Caco-2 (cell line): ENCODE measurements around the gene SARDH. TPM values are rescaled to one million over a fixed set of nuclear protein-coding genes. Genes with fewer than 3 reads are reported as not detected.

ENCODE experiments used
- BruUV-seq: library from RNA; stranded (reverse); fragments of 400-500 nt; replicated peaks from 2 replicates; lab custom pipeline; 2021; lab: Mats Ljungman, UMichigan
- CTCF ChIA-PET: fragments of 300-600 bp; sonication (Branson Sonifier 250); formaldehyde crosslinking; loops from one replicate; lab custom pipeline; 2022; ENCODE audit warnings: antibody characterized with exemption; lab: Charles Lee
- POLR2A ChIA-PET: fragments of 300-600 bp; sonication (Branson Sonifier 250); formaldehyde crosslinking; loops from one replicate; lab custom pipeline; 2022; ENCODE audit warnings: antibody characterized with exemption; lab: Charles Lee
- DNase-seq, 2 experiments: peaks; one replicate each; pipeline versions ENCODE4 v3.0.0 to v3.0.0-alpha.2; 2020 to 2022
- H3K27me3 ChIP-seq: replicated peaks from 2 replicates; pipeline ENCODE4 v1.6.0; 2011; ENCODE audit warnings: low read length; ENCODE audit not compliant: control insufficient read depth, insufficient read depth
- H3K36me3 ChIP-seq: 2 replicates; pipeline ENCODE4 v1.5.1; 2011; ENCODE audit warnings: low read length; ENCODE audit not compliant: control insufficient read depth, insufficient read depth
- H3K4me1 ChIP-seq: fragments of 250-450 bp; sonication (Bioruptor Pico); 2 replicates; pipeline ENCODE4 v1.5.1; 2020; ENCODE audit warnings: mild to moderate bottlenecking
- H3K4me3 ChIP-seq: 2 replicates; pipeline ENCODE4 v1.5.1; 2011; ENCODE audit warnings: low read depth, mild to moderate bottlenecking, control low read depth, low read length
- H3K9me3 ChIP-seq: fragments of 250-450 bp; sonication (Bioruptor Pico); 2 replicates; pipeline ENCODE4 v1.5.1; 2020; ENCODE audit warnings: mild to moderate bottlenecking, moderate library complexity
- H3K27ac Mint-ChIP-seq: one replicate; pipeline ENCODE4 v1.8.0; 2022; ENCODE audit warnings: mixed read lengths; ENCODE audit not compliant: unreplicated experiment
- H3K27me3 Mint-ChIP-seq: one replicate; pipeline ENCODE4 v1.8.0; 2022; ENCODE audit warnings: mixed read lengths; ENCODE audit not compliant: insufficient read depth, unreplicated experiment
- H3K36me3 Mint-ChIP-seq: one replicate; pipeline ENCODE4 v1.8.0; 2022; ENCODE audit warnings: mild to moderate bottlenecking, mixed read lengths; ENCODE audit not compliant: insufficient read depth, unreplicated experiment
- H3K4me1 Mint-ChIP-seq: one replicate; pipeline ENCODE4 v1.8.0; 2022; ENCODE audit warnings: low read depth, mixed read lengths; ENCODE audit not compliant: unreplicated experiment
- H3K4me3 Mint-ChIP-seq: one replicate; pipeline ENCODE4 v1.8.0; 2022; ENCODE audit warnings: mild to moderate bottlenecking, moderate library complexity, mixed read lengths; ENCODE audit not compliant: unreplicated experiment
- H3K9me3 Mint-ChIP-seq: one replicate; pipeline ENCODE4 v1.8.0; 2022; ENCODE audit warnings: mixed read lengths; ENCODE audit not compliant: unreplicated experiment
- intact Hi-C: fragments of 100-400 bp; cut with micrococcal nuclease; formaldehyde crosslinking; loops from one replicate; pipeline ENCODE4 v1.10.0; 2022; ENCODE audit not compliant: unreplicated experiment
- total RNA-seq: library from RNA; stranded (reverse); gene quantifications from 2 replicates; pipeline ENCODE4 v1.2.3, GENCODE V29; 2022
- TF ChIP-seq, protein P1 (sequence below), 2 experiments: fragments of 200-600 bp in 1 of 2; IDR thresholded peaks; 1 replicate in 1 of 2; 2 replicates in 1 of 2; pipeline versions ENCODE4 v1.5.1 to v1.8.0; 2011 to 2022; ENCODE audit warnings: antibody characterized with exemption in 1 of 2, control low read depth in 1 of 2, inconsistent platforms in 1 of 2, low read depth in 1 of 2, low read length in 1 of 2, mild to moderate bottlenecking in 1 of 2, moderate library complexity in 1 of 2; ENCODE audit not compliant: insufficient read depth in 1 of 2, severe bottlenecking in 1 of 2, unreplicated experiment in 1 of 2

The SARDH gene
- total RNA-seq, 1 experiment from 2014 or later, result 0.36 TPM

DNA sequence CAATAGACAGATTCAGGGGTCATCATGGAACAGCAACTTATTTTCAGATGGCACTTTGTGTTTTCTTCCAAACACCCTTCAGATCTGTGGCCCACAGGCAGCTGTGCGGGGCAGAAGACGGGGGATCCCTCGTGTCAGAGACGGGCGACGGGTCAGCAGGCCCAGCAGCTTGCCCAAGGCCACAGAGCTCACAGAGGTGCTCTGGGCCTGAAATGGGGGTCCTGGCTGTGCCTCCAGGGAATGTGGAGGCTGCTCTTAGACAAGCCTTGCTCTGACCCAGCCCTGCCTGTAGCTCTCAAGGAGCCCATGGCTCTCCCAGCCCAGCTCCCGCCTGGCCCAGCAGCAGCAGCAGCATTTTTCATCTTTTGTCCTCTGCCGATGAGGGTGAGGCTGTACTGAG lies 40.9 kb upstream of the SARDH start:
- no TSS peak for BruUV-seq
- peaks cover 22% of the 10 kb centered on the region for H3K36me3 ChIP-seq
- ChIA-PET POLR2A (no interaction called here), CTCF (interaction anchor here (0.6 kb wide), 1 partner anchor 366 kb away, joined by 3 read pairs; no protein-coding TSS in a partner anchor)
- no peak overlapping the region for H3K4me3 ChIP-seq
- H3K36me3 Mint-ChIP-seq, result peaks cover 57% of the 10 kb centered on the region
- H3K27me3 Mint-ChIP-seq, result no peaks in the 10 kb centered on the region
- no peaks in the 10 kb centered on the region for H3K9me3 Mint-ChIP-seq
- H3K4me1 ChIP-seq, result peaks cover 9% of the 10 kb centered on the region
- no peak for DNase-seq
- H3K4me1 Mint-ChIP-seq, result no peaks in the 10 kb centered on the region
- H3K9me3 ChIP-seq, result peaks cover 3% of the 10 kb centered on the region; the same call in 1 of the 2 replicates
- TF ChIP-seq, protein P1, sequence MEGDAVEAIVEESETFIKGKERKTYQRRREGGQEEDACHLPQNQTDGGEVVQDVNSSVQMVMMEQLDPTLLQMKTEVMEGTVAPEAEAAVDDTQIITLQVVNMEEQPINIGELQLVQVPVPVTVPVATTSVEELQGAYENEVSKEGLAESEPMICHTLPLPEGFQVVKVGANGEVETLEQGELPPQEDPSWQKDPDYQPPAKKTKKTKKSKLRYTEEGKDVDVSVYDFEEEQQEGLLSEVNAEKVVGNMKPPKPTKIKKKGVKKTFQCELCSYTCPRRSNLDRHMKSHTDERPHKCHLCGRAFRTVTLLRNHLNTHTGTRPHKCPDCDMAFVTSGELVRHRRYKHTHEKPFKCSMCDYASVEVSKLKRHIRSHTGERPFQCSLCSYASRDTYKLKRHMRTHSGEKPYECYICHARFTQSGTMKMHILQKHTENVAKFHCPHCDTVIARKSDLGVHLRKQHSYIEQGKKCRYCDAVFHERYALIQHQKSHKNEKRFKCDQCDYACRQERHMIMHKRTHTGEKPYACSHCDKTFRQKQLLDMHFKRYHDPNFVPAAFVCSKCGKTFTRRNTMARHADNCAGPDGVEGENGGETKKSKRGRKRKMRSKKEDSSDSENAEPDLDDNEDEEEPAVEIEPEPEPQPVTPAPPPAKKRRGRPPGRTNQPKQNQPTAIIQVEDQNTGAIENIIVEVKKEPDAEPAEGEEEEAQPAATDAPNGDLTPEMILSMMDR (IDR thresholded peaks at IDR 0.05; ENCODE audit: insufficient read depth in 1 of 2, low read depth in 1 of 2, low read length in 1 of 2, severe bottlenecking in 1 of 2, unreplicated experiment in 1 of 2), result no peak
- H3K4me3 Mint-ChIP-seq, result no peak overlapping the region
- intact Hi-C loops, result no loop called here
- no peaks in the 10 kb centered on the region for H3K27me3 ChIP-seq
- no peak overlapping the region for H3K27ac Mint-ChIP-seq

DNA sequence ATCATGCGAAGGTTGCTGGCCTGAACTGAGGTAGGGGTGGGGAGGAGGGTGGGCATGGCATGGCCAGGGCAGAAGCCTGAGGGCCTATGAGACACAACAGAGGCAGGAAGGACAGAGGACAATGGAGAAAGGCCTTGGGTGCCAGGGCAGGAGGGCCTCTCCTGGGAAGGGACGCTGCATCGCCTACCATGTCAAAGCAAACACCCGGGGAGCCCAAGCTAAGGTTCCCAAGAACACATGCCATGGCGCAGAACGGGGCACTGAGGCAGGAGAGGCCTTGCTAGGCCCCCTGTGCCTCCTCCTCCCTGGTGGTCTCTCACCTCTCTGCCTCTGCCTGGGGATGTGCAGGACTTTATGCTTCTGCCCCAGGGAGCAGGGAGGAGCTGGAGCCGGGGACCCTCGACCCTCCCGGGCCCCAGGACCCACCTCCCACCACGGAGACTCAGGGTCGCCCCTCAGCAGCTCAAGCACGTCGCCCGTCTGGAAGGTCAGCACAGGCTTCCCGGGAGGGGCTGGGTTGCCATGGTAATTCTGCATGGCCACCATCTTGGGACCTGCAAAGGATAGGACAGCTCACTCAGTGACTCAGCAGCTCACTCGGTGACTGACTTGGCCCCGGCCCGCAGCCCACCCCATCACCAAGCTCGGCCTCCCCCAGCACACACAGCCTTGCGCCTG lies 40.3 kb upstream of the SARDH start:
- no peaks in the 10 kb centered on the region for H3K4me1 Mint-ChIP-seq
- H3K36me3 Mint-ChIP-seq, result peaks cover 56% of the 10 kb centered on the region
- H3K4me1 ChIP-seq, result peaks cover 9% of the 10 kb centered on the region
- H3K4me3 ChIP-seq, result no peak overlapping the region
- H3K27ac Mint-ChIP-seq, result no peak overlapping the region
- no peak overlapping the region for H3K4me3 Mint-ChIP-seq
- peaks cover 24% of the 10 kb centered on the region for H3K36me3 ChIP-seq
- H3K27me3 ChIP-seq, result no peaks in the 10 kb centered on the region
- no peak for DNase-seq
- no TSS peak for BruUV-seq
- CTCF ChIA-PET, result no interaction called here
- intact Hi-C loops, result no loop called here
- no peaks in the 10 kb centered on the region for H3K9me3 Mint-ChIP-seq
- no peaks in the 10 kb centered on the region for H3K27me3 Mint-ChIP-seq
- POLR2A ChIA-PET, result no interaction called here
- peaks cover 7% of the 10 kb centered on the region; the same call in 1 of the 2 replicates for H3K9me3 ChIP-seq
- TF ChIP-seq, protein P1 (IDR thresholded peaks at IDR 0.05; ENCODE audit: insufficient read depth in 1 of 2, low read depth in 1 of 2, low read length in 1 of 2, severe bottlenecking in 1 of 2, unreplicated experiment in 1 of 2), result no peak

DNA sequence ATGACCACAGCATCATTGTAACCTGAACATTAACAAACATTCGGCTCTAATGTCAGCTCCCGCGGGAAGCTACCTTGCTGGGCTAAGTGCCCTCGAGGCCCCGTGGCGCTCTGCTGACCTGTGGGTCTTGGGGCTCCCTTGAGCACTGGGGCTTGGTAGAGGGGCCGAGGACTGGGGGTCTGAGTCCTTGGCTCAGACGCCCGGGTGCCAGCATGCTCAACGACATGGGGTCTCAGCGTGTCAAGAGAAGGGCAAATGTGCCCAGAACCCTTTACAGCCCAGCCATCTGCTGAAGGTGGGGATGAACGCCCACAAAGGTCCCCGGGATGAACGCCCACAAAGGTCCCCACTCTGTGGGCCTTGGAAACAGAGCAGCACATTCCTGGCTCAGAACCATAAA lies 39.7 kb upstream of the SARDH start:
- TF ChIP-seq, protein P1 (IDR thresholded peaks at IDR 0.05; ENCODE audit: insufficient read depth in 1 of 2, low read depth in 1 of 2, low read length in 1 of 2, severe bottlenecking in 1 of 2, unreplicated experiment in 1 of 2), result no peak
- CTCF ChIA-PET, result no interaction called here
- peaks cover 56% of the 10 kb centered on the region for H3K36me3 Mint-ChIP-seq

More for the DNA sequence above, 39.7 kb upstream of the SARDH start:
- POLR2A ChIA-PET, result no interaction called here
- Histone ChIP-seq H3K4me1 (peaks cover 7% of the 10 kb centered on the region), H3K36me3 (peaks cover 24% of the 10 kb centered on the region), H3K4me3 (no peak overlapping the region), H3K27me3 (no peaks in the 10 kb centered on the region), H3K9me3 (peaks cover 7% of the 10 kb centered on the region; the same call in 1 of the 2 replicates)
- H3K4me1 Mint-ChIP-seq, result no peaks in the 10 kb centered on the region
- no TSS peak for BruUV-seq
- intact Hi-C loops, result no loop called here
- no peak for DNase-seq
- no peaks in the 10 kb centered on the region for H3K9me3 Mint-ChIP-seq
- no peaks in the 10 kb centered on the region for H3K27me3 Mint-ChIP-seq
- no peak overlapping the region for H3K4me3 Mint-ChIP-seq
- H3K27ac Mint-ChIP-seq, result no peak overlapping the region
